PC-3 (cell line): ENCODE measurements around the gene SCGB1A1.

ENCODE experiments used
- EZH2phosphoT487 ChIP-seq: fragments of 300-600 bp; sonication (generic); IDR thresholded peaks from 2 replicates; pipeline ENCODE4 v1.6.1; 2018; ENCODE audit warnings: mild to moderate bottlenecking, antibody characterized with exemption, low read length, borderline replicate concordance
- TF ChIP-seq, protein P1 (sequence below): fragments of 300-600 bp; sonication (generic); conservative IDR thresholded peaks from 2 replicates; pipeline ENCODE4 v1.5.1; 2017; ENCODE audit warnings: antibody characterized with exemption, low read depth, mild to moderate bottlenecking, low read length

DNA sequence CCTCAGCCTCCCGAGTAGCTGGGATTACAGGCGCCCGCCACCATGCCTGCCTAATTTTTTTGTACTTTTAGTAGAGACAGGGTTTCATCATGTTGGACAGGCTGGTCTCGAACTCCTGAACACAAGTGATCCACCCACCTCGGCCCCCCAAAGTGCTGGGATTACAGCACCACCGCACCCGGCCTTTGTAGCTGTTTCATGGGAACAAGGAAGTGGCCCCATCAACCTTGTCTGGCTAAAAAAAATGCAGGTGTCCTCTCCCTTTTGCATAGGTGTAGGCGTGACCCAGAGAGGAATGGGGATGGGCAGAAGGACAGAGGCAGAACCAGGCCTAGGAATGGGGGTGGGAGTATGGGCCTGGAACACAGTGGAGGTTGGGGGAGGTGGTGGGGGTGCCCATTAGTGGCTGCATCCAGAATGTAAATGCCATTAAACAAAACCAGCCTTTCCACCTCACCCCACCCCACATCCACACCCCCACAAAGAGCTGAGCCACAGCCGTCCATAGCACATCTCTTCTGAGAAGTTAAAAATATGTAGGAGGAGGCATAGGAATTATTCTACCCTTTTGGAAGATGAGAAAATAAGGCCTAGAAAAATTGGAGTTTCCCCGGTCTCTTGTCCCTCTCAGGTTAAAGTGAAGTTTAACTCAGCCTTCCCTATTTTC, 22.8 kb upstream of the SCGB1A1 start:
- TF ChIP-seq, protein P1, sequence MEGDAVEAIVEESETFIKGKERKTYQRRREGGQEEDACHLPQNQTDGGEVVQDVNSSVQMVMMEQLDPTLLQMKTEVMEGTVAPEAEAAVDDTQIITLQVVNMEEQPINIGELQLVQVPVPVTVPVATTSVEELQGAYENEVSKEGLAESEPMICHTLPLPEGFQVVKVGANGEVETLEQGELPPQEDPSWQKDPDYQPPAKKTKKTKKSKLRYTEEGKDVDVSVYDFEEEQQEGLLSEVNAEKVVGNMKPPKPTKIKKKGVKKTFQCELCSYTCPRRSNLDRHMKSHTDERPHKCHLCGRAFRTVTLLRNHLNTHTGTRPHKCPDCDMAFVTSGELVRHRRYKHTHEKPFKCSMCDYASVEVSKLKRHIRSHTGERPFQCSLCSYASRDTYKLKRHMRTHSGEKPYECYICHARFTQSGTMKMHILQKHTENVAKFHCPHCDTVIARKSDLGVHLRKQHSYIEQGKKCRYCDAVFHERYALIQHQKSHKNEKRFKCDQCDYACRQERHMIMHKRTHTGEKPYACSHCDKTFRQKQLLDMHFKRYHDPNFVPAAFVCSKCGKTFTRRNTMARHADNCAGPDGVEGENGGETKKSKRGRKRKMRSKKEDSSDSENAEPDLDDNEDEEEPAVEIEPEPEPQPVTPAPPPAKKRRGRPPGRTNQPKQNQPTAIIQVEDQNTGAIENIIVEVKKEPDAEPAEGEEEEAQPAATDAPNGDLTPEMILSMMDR = no peak
- no peak for TF ChIP-seq EZH2phosphoT487
